ENCODE data around the gene RBM10.

GRCh38 chrX:47146936-47147859, 2.2 kb downstream of the RBM10 start:
- TF ChIP-seq, protein P1, sequence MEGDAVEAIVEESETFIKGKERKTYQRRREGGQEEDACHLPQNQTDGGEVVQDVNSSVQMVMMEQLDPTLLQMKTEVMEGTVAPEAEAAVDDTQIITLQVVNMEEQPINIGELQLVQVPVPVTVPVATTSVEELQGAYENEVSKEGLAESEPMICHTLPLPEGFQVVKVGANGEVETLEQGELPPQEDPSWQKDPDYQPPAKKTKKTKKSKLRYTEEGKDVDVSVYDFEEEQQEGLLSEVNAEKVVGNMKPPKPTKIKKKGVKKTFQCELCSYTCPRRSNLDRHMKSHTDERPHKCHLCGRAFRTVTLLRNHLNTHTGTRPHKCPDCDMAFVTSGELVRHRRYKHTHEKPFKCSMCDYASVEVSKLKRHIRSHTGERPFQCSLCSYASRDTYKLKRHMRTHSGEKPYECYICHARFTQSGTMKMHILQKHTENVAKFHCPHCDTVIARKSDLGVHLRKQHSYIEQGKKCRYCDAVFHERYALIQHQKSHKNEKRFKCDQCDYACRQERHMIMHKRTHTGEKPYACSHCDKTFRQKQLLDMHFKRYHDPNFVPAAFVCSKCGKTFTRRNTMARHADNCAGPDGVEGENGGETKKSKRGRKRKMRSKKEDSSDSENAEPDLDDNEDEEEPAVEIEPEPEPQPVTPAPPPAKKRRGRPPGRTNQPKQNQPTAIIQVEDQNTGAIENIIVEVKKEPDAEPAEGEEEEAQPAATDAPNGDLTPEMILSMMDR (IDR thresholded peaks at IDR 0.05 in 2 of 3, conservative IDR thresholded peaks at IDR 0.05 in 1 of 3; ENCODE audit: borderline replicate concordance in 1 of 3, insufficient read depth in 1 of 3, low read depth in 2 of 3, low read length in 2 of 3): no peak
- TF ChIP-seq SP1 (IDR thresholded peaks at IDR 0.05; ENCODE audit: low read depth) (no peak), EZH2 (IDR thresholded peaks at IDR 0.05) (no peak), POLR2AphosphoS5 (IDR thresholded peaks at IDR 0.05; ENCODE audit: low read depth, low read length) (no peak), ZNF274 (IDR thresholded peaks at IDR 0.05; ENCODE audit: low read depth, low read length) (no peak), RAD21 (IDR thresholded peaks at IDR 0.05; ENCODE audit: low read depth) (no peak), POLR2A (IDR thresholded peaks at IDR 0.05; ENCODE audit: borderline replicate concordance, extremely low read depth, insufficient read depth, insufficient read length) (no peak)
